NCI-H524 treated with DMSO at 0.1 percent for 48 hours (cell line): ENCODE measurements around the gene CCDC116.
"Not testable (repeated sequence)": the region's sequence is repeated elsewhere in the genome, so short reads cannot be mapped to it uniquely, and the experiment has no call there.

Experiments used
- DNase-seq: peaks from one replicate; lab custom pipeline; 2025; lab: John Stamatoyannopoulos, UW

The CCDC116 gene, protein sequence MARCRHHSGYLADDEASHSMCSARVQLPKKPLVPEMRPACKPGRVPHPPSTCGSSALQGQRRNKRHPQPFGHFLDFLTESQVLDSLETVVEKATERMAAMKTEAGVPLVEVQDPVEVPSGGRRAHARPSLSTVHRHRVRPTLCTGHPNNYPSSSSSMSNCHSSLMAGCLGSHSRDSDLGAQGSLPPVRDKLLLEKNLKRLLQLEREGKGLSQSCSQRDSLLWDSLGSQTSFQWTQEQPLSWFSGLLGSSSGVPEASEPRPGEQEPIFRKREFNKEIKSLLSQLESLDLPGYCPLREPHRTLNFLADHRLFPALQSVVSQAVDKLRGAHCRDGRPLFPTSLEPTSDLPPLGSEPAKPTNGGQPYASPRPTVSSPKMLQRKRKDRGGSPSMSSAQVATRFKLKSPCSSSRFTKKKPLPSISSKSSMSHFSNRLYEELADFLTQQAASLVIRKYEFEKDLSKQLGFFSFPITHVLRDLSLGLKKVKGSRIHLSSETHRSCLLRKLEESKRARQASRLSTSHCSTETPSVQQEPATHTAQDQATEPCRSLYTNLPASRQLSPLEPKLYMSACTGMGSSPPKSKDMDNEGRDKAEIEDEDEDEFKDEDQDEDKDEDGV

DNA sequence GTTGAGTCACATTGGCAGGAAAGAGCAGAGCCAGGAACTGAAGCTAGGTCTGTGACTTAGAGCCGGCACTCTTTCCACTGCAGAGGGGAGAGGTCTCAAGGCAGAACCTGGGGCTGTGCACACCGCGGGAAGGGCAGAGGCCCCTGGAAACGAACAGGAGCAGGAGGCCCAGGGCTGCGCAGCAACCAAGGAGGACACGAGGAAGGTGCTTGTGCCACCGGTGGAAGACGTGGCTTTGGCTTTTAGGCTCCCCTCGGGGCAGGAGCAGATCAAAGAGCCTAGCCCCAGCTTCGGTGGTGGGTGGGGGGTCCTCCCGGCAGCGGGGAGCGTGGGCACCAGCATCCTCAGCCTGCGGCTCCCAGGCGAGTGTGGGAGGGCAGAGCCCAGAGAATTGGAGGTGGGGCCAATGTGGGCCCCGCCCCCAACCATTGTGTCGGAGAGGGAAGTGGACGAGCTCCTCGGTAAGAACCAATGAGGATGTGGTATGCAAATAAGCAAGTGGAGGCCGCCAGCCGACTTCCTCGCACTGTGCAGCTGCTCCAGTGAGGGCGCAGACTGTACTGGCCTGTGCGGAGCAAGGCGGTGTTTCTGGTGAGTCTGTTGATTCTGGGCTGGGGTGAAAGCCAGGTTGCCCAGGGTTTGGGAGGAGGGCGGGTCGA lies at the start of gene CCDC116:
TSS of gene CCDC116 (plus strand) at position 524 of the 659 bp plus-strand sequence. CDS start 422 bp downstream, outside the sequence.
- no peak for DNase-seq

- DNase-seq = no peak
Observed at GRCh38 chr22:21582801-21583740, 49.5 kb upstream of the CCDC116 start.

DNA sequence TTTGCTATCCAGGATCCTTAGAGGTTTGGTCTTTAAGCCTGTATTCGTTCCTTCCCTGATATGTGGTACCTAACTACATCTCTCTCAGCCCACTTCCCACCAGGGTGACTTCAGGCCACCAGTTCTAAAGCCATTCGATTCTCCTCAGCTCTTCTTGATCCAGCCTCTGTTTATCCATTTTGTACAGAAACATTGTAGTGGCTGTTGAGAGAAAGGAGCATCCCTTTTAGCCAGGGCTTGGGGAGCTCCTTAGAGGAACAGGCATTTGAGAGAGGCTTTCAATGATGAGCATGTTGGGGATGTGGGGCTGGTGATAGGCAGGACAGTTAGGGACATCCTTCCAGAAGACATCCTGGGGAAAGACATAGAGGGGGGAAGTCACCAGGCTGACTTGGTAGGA lies 47.2 kb upstream of the CCDC116 start:
- no peak for DNase-seq

- DNase-seq = no peak
Observed at GRCh38 chr22:21587803-21588611, 44.6 kb upstream of the CCDC116 start.

DNA sequence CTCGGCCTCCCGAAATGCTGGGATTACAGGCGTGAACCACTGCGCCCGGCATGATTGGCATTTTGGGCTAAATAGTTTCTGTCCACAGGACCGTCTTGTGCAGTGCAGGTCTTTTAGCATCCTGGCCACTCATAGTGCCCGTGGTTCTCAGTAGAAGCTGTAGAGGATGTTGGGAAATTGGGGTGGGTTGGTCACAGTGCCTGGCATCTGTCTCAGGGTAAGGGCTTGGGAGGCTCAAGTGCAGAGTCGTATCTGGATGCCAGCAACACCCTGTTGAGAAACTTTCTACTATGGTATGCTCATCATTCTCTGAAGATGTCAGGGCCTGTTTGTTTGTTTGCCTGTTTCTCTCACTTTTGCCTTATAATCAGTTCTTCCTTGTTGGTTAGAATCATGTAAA lies 43.2 kb upstream of the CCDC116 start:
- no peak for DNase-seq

DNA sequence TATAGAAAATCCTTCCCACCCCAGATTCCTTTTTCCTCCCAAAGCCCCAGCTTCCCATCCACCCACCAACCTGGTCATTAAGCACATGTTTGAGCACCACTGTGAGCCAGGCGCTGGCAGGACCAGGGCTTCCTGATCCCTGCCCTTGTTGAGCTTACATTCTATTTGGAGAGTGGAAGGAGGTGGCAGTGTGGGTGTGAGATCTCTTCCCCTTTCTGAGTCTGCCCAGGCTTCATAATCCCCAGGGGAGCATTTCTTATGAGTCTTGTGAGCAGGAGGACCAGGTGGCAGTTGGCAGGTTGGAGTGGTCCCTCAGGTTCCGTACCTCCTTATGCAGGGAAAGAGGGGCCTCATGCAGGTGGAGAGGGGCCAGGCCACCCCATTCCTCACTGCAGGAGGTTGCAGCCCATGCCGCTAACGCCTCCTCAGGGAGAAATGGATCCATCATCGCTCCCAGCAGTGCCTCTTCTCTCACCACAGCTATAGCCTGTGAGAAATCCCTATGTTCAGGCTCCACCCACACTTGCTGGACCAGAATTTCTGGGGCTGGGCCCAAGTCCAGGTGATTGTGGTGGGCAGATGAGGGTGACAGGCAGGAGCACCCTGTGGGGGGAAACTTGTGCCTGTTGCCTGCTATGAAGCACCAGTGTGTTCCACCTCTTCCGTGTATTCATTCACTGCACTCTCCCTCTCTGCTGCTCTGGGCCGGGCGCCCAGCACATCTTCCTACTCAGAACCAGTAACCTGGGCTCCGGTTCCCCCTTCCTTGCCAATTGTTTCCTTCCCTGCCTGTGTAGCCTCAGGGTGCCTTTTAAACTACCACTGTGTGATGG lies 41.5 kb upstream of the CCDC116 start:
- no peak for DNase-seq

GRCh38 chr22:21591695-21592094 lies 40.9 kb upstream of the CCDC116 start:
- no peak for DNase-seq

DNA sequence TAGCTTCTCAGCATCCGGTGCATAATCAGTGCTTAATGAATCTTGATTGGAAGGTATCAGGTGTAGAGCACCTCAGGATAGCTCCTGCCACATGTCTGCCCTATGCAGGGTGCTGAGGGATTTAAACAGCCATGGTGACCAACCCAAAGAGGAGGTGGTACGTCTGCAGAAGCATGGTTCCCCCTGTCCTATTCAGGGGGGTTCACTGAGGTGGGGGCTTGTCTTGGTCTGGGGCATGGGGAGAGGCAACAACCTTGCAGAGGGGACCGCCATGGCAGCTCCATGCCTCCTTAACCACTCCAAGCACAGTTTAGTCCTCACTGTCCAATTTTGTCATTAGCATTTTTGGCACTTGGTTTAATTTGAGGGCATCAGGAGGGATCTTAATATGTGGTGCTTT lies 40.1 kb upstream of the CCDC116 start:
- DNase-seq = no peak

DNA sequence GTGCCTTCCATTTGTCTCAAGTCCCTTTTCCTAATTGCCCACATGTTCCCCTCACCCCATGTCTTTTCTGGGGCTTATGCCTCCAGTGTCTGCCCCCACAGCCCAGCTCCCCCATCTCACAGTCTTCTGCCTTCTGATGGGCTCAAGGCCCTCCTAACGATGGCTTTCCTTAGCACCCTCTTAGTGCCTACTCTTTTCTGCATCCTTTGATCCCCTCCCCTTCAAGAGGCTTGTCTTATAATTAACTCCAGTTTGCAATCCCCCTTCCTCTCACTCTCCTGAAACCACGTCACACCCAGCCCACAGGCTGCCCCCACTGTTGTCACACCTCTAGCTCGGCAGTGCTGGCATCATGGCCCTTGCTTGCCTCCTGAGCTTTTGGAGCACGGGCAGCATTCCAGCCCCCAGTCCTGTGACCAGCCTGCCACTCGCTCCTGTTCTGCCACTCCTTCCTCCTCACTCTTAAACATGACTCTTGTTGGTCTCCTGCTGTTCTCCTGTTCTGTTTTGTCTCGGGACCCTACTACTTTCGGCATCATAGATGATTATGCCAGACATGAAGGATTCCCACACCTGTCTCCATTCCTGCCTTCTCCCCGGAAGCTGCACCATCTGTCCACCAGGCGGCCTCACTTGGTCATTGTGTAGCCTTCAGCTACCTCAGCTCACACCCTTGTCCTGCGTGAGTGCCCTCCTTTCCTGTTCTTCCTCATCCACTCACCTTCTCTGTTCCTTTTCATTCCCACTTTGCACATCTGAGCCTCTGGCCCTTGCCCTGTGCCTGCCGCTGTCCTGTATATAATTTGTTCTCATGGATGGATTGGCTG lies 38.9 kb upstream of the CCDC116 start:
- DNase-seq = no peak

DNA sequence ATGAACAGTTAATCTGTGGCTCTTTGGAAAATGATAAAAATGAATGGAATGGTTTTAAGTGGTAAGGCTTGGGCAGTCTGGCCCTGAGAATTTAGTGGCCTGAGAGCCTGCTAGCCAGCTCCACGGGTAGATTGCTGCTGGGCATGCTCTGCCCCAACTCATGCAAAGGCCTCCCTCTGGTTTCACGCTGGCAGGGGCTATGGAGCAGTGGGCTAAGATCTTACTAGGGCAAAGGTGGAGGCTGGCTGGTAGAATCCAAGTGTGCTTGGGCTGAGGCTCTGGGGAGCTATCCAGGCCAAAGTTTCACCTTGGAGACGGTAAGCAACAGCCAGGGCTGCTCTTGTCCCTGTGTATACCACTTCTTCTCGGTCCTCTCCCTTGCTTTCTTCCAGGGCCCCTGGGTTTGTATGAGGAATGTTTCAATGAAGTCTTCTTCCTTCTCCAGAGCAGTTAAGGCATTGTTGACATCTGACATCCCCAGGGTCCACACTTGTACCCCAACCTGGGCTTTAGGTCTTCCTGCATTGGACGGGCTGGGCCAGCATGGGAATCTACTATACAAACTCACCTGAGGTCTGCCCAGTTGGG lies 37.6 kb upstream of the CCDC116 start:
- DNase-seq = no peak

GRCh38 chr22:21596356-21597135 lies 36.0 kb upstream of the CCDC116 start:
- not testable (repeated sequence) for DNase-seq

GRCh38 chr22:21598302-21598701 lies 34.3 kb upstream of the CCDC116 start:
- DNase-seq = no peak

- DNase-seq = no peak
Observed at GRCh38 chr22:21599053-21599893, 33.3 kb upstream of the CCDC116 start.

DNA sequence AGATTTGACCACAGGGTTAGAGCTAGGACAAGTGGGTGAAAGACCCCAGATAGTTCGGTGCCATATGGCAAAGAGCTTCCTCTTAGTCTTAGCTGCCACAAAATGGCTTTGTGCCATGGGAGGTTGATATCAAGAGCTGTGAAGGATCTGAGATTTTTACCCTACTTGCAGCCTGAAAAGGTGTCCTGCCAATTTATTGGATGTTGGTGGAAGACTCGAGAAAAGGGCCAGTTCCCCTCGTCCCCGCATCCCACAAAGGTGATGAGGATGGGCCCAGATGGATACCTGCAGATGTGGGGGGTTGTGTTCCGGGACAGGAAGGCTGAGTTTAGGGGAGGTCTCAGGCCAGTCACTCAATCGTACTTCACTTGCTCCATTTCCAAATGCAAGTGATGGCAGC lies 30.0 kb upstream of the CCDC116 start:
- no peak for DNase-seq

DNA sequence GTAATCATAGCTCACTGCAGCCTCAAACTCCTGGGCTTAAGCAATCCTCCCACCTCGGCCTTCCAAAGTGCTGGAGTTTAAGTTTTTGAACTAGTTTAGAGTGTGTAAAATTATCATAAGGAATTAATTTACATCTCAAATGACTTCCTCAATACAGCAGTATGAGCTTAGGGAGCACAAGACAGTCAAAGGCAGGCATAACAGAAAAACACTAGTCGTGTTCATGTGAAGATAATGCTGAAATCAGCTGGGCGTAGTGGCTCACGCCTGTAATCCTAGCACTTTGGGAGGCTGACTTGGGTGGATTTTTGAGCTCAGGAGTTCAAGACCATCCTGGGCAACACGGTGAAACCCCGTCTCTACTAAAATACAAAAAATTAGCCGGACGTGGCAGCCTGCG lies 28.6 kb upstream of the CCDC116 start:
- no peak for DNase-seq

- no peak for DNase-seq
Observed at GRCh38 chr22:21605887-21606564, 26.5 kb upstream of the CCDC116 start.

GRCh38 chr22:21606775-21607174 lies 25.8 kb upstream of the CCDC116 start:
- DNase-seq = no peak
